Measurements from ENCODE around the gene C16orf46. TPM values are rescaled to one million over a fixed set of nuclear protein-coding genes. Genes with fewer than 3 reads are reported as not detected.
A peak's percentile ranks its signal among the peaks of the same experiment; 100 is the strongest.

Gene C16orf46
- total RNA-seq, 4 donors from 2014 or later, result 0.57 to 2.2 (median 0.81) TPM; not detected in 1

DNA sequence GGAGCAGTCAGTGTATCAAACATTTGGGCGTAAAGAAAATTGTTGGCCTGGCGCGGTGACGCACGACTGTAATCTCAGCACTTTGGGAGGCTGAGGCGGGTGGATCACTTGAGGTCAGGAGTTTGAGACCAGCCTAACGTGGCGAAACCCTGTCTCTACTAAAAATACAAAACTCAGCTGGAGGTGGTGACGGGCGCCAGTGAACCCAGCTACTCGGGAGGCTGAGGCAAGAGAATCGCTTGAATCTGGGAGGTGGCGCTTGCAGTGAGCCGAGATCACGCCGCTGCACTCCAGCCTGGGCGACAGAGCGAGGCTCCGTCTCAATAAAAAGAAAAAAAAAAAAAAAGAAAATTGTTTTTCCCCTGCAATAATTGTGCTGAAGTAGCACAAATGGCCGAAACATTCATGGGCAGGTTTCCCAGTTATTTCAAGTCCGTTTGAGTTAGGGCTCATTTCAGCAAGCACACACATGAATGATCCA, 17.8 kb upstream of the C16orf46 start:
- 68% methylated on average over 21 of the region's 21 CpGs for WGBS
- TF ChIP-seq EP300 (IDR thresholded peaks at IDR 0.05) (no peak), POLR2AphosphoS5 (IDR thresholded peaks at IDR 0.05) (no peak), POLR2A (IDR thresholded peaks at IDR 0.05) (no peak)
- TF ChIP-seq, protein P1, sequence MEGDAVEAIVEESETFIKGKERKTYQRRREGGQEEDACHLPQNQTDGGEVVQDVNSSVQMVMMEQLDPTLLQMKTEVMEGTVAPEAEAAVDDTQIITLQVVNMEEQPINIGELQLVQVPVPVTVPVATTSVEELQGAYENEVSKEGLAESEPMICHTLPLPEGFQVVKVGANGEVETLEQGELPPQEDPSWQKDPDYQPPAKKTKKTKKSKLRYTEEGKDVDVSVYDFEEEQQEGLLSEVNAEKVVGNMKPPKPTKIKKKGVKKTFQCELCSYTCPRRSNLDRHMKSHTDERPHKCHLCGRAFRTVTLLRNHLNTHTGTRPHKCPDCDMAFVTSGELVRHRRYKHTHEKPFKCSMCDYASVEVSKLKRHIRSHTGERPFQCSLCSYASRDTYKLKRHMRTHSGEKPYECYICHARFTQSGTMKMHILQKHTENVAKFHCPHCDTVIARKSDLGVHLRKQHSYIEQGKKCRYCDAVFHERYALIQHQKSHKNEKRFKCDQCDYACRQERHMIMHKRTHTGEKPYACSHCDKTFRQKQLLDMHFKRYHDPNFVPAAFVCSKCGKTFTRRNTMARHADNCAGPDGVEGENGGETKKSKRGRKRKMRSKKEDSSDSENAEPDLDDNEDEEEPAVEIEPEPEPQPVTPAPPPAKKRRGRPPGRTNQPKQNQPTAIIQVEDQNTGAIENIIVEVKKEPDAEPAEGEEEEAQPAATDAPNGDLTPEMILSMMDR (IDR thresholded peaks at IDR 0.05), result no peak
- Histone ChIP-seq H3K9me3 (no peaks in the 10 kb centered on the region), H3K4me1 (peaks cover 10% of the 10 kb centered on the region), H3K27me3 (no peaks in the 10 kb centered on the region), H3K36me3 (no peaks in the 10 kb centered on the region), H3K4me3 (peak overlapping the region; percentile 80), H3K27ac (no peak overlapping the region)
- DNase-seq (ENCODE audit: low spot score in 2 of 2), result peak in 1 of 2 donors; percentile 48

DNA sequence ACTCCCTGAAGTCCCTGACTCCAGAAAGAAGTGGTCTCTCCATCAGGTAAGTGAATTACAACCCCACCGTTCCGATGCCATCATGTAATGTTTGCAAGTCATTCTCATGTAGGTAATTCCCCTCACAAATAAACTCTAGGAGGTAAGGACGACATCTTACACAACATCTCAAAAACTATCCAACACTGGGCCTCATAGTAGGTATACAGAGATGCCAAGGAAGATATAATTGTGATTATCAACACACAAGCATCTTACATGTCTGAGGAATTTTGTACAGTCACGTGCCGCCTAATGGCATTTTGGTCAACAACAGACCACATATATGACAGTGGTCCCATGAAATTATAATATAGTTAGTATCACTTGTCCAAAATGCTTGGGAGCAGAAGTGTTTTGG, 11.8 kb upstream of the C16orf46 start:
- no peak overlapping the region for H3K27ac ChIP-seq

DNA sequence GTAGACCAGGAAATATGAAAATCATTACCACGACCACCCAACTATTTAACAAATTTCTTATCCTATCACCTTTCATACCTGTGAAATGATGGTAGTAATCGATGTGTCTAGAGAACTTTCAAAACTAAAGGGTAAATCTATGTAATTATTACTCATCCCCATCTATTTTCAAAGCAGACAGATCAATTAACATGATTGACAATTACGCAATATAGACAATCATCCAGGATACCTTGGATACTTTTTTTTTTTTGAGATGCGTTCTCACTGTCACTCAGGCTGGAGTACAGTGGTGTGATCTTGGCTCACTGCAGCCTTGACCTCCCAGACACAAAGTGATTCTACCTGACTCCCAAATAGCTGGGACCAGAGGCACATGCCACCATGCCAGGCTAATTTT, 4.0 kb upstream of the C16orf46 start:
- Histone ChIP-seq H3K36me3 (no peaks in the 10 kb centered on the region), H3K4me3 (no peak overlapping the region), H3K9me3 (no peaks in the 10 kb centered on the region), H3K27me3 (no peaks in the 10 kb centered on the region), H3K4me1 (peaks cover 8% of the 10 kb centered on the region), H3K27ac (no peak overlapping the region)
- WGBS, result 95% methylated on average over 4 of the region's 4 CpGs
- no peak for DNase-seq (ENCODE audit: low spot score in 2 of 2)
- TF ChIP-seq POLR2A (IDR thresholded peaks at IDR 0.05) (no peak), POLR2AphosphoS5 (IDR thresholded peaks at IDR 0.05) (no peak), EP300 (IDR thresholded peaks at IDR 0.05) (no peak)
- TF ChIP-seq, protein P1 (IDR thresholded peaks at IDR 0.05), result no peak

More for the DNA sequence above, 11.8 kb upstream of the C16orf46 start:
- no peak for TF ChIP-seq POLR2A (IDR thresholded peaks at IDR 0.05)
- TF ChIP-seq EP300 (IDR thresholded peaks at IDR 0.05), result no peak
- TF ChIP-seq, protein P1 (IDR thresholded peaks at IDR 0.05), result no peak
- TF ChIP-seq POLR2AphosphoS5 (IDR thresholded peaks at IDR 0.05), result no peak
- Histone ChIP-seq H3K4me3 (no peak overlapping the region), H3K27me3 (no peaks in the 10 kb centered on the region), H3K4me1 (no peaks in the 10 kb centered on the region), H3K36me3 (peaks cover 3% of the 10 kb centered on the region), H3K9me3 (no peaks in the 10 kb centered on the region)
- no peak for DNase-seq (ENCODE audit: low spot score in 2 of 2)
- 94% methylated on average over 5 of the region's 5 CpGs for WGBS

DNA sequence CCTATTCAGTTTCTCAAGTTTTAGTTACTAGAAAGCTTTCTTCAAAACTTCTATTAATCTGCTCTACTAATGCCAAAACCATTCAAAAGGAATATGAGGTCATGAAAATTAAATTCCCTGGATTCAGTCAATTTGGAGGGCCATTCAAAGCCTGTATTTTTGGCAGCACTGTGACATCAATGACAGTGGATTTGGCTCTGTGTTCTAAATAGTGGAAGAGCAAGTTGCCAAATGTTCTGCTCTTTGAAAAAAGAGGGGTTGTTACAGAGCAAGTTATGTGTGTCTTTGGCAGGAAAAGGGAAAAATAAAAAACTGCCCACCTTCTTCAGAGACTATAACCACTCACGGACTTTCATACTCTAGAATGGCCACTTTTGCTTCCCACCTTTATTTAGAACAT, 3.2 kb upstream of the C16orf46 start:
- Histone ChIP-seq H3K27ac (no peak overlapping the region), H3K36me3 (no peaks in the 10 kb centered on the region), H3K4me3 (no peak overlapping the region), H3K27me3 (no peaks in the 10 kb centered on the region), H3K4me1 (peaks cover 8% of the 10 kb centered on the region), H3K9me3 (no peaks in the 10 kb centered on the region)
- DNase-seq (ENCODE audit: low spot score in 2 of 2), result no peak
- TF ChIP-seq POLR2AphosphoS5 (IDR thresholded peaks at IDR 0.05) (no peak), EP300 (IDR thresholded peaks at IDR 0.05) (no peak), POLR2A (IDR thresholded peaks at IDR 0.05) (no peak)
- TF ChIP-seq, protein P1 (IDR thresholded peaks at IDR 0.05), result no peak
- 74% methylated on average over 1 of the region's 1 CpG for WGBS

DNA sequence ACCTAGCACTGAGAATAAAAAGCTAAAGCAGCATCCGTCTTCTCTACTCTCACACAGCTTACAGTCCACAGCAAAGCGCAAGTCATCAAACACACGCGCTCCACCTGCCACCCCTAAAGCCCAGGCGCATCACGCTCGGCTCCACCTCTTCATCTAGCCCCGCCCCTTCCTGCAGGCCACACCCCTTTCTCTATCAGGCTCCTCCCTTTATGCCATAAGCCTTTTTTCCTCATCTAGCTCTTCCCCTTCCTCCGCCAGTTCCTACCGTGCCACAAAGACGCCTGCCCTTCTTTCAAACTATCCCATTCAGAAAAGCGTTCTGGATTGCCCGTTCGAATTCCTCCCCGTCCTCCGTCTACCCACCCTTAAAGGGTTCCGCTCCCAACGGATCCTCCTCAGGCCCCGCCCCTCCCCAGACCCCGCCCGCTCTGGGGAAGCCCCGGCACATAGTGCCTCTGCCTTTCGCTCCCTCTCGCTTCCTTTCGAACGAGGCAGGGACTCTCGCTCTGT, 417 bp downstream of the C16orf46 start:
- peak overlapping the region; percentile 90 for H3K27ac ChIP-seq
- TF ChIP-seq POLR2A (IDR thresholded peaks at IDR 0.05), result no peak
- TF ChIP-seq EP300 (IDR thresholded peaks at IDR 0.05), result no peak
- no peak for TF ChIP-seq POLR2AphosphoS5 (IDR thresholded peaks at IDR 0.05)
- TF ChIP-seq, protein P1 (IDR thresholded peaks at IDR 0.05), result no peak
- H3K9me3 ChIP-seq, result no peaks in the 10 kb centered on the region
- DNase-seq (ENCODE audit: low spot score in 2 of 2), result peak; percentile 92
- no peaks in the 10 kb centered on the region for H3K36me3 ChIP-seq
- no peaks in the 10 kb centered on the region for H3K27me3 ChIP-seq
- WGBS, result under 1% methylated on average over 27 of the region's 27 CpGs
- peaks cover 8% of the 10 kb centered on the region for H3K4me1 ChIP-seq
- H3K4me3 ChIP-seq, result peak overlapping the region; percentile 71
